GM12878 (cell line): ENCODE measurements around the gene PLXND1. TPM values are rescaled to one million over a fixed set of nuclear protein-coding genes. Genes with fewer than 3 reads are reported as not detected.

Source experiments
- BACH1 ChIP-seq: fragments of 450-650 bp; IDR thresholded peaks from 2 replicates; pipeline ENCODE4 v1.6.1; 2017; ENCODE audit warnings: mild to moderate bottlenecking, borderline replicate concordance
- BHLHE40 ChIP-seq, 2 experiments: fragments of 450-650 bp in 1 of 2; IDR thresholded peaks; 2 replicates each; pipeline ENCODE4 v1.6.1; 2011 to 2017; ENCODE audit warnings: low read depth in 2 of 2, borderline replicate concordance in 1 of 2, improper control_type of control experiment in 1 of 2, low read length in 1 of 2, mild to moderate bottlenecking in 1 of 2
- CBX3 ChIP-seq: fragments of 200-600 bp; sonication (generic); IDR thresholded peaks from 2 replicates; pipeline ENCODE4 v1.6.1; 2016; ENCODE audit warnings: low read depth, borderline replicate concordance
- CBX5 ChIP-seq: sonication (generic); IDR thresholded peaks from 2 replicates; pipeline ENCODE4 v1.6.1; 2016; ENCODE audit warnings: low read depth, moderate library complexity, mild to moderate bottlenecking, inconsistent platforms
- DPF2 ChIP-seq: fragments of 450-650 bp; IDR thresholded peaks from 2 replicates; pipeline ENCODE4 v1.6.1; 2017; ENCODE audit warnings: mild to moderate bottlenecking
- EP300 ChIP-seq, 2 experiments: fragments of 150-350 bp in 1 of 2; IDR thresholded peaks; 2 replicates each; pipeline ENCODE4 v1.6.1; 2011 to 2012; ENCODE audit warnings: low read depth in 2 of 2, low read length in 2 of 2, borderline replicate concordance in 1 of 2, improper control_type of control experiment in 1 of 2, inconsistent platforms in 1 of 2; ENCODE audit not compliant: control insufficient read depth in 1 of 2
- ESRRA ChIP-seq: IDR thresholded peaks from 2 replicates; pipeline ENCODE4 v1.6.1; 2012; ENCODE audit warnings: mild to moderate bottlenecking, low read length, improper control_type of control experiment
- HDAC2 ChIP-seq: fragments of 200-600 bp; sonication (generic); IDR thresholded peaks from 2 replicates; pipeline ENCODE4 v1.6.1; 2017
- IKZF2 ChIP-seq, 2 experiments: fragments of 450-650 bp; IDR thresholded peaks; 2 replicates each; pipeline ENCODE4 v1.6.1; 2017; ENCODE audit warnings: mild to moderate bottlenecking in 2 of 2, moderate library complexity in 2 of 2
- JUNB ChIP-seq: IDR thresholded peaks from 2 replicates; pipeline ENCODE4 v1.6.1; 2016; ENCODE audit warnings: antibody characterized with exemption, mild to moderate bottlenecking
- MTA2 ChIP-seq: fragments of 450-650 bp; IDR thresholded peaks from 2 replicates; pipeline ENCODE4 v1.6.1; 2016; ENCODE audit warnings: low read depth, mild to moderate bottlenecking, moderate library complexity
- PAX8 ChIP-seq: fragments of 450-650 bp; IDR thresholded peaks from 2 replicates; pipeline ENCODE4 v1.6.1; 2017; ENCODE audit warnings: mild to moderate bottlenecking, moderate library complexity
- SPI1 ChIP-seq: IDR thresholded peaks from 2 replicates; pipeline ENCODE4 v1.6.1; 2011; ENCODE audit warnings: low read depth, mild to moderate bottlenecking, low read length, moderate library complexity, borderline replicate concordance; ENCODE audit not compliant: insufficient read depth
- TAF1 ChIP-seq: IDR thresholded peaks from 2 replicates; pipeline ENCODE4 v1.6.1; 2011; ENCODE audit warnings: mild to moderate bottlenecking, low read depth, low read length, borderline replicate concordance
- YY1 ChIP-seq: IDR thresholded peaks from 2 replicates; pipeline ENCODE4 v1.6.1; 2011; ENCODE audit warnings: low read depth, mild to moderate bottlenecking, low read length
- ZNF384 ChIP-seq: IDR thresholded peaks from 2 replicates; pipeline ENCODE4 v1.6.1; 2012; ENCODE audit warnings: low read depth, mild to moderate bottlenecking, low read length, improper control_type of control experiment, borderline replicate concordance
- ZNF622 ChIP-seq: fragments of 450-650 bp; IDR thresholded peaks from 2 replicates; pipeline ENCODE4 v1.6.1; 2017; ENCODE audit warnings: mild to moderate bottlenecking, inconsistent platforms
- ZZZ3 ChIP-seq: IDR thresholded peaks from 2 replicates; pipeline ENCODE4 v1.6.1; 2011; ENCODE audit warnings: low read depth; ENCODE audit not compliant: control insufficient read depth, insufficient read length
- polyA plus RNA-seq, 11 experiments: library from polyadenylated mRNA; depleted of rRNA in 4 of 11; unstranded in 6 of 11; stranded (reverse) in 5 of 11; fragments of >200 nt; fragmentation: Nextera tagmentation in 4 of 11; fragmentation: Illumina TruSeq in 1 of 11; extraction: Ambion mirVana in 4 of 11; extraction: Trizol in 1 of 11; gene quantifications; 1 replicate in 1 of 11; 2 replicates in 10 of 11; pipeline versions ENCODE4 v1.2.1 to v1.2.3, GENCODE V29; 2011 to 2016; ENCODE audit warnings: inconsistent platforms in 2 of 11, missing spikeins in 2 of 11, low read depth in 1 of 11
- total RNA-seq, 4 experiments: library from RNA; depleted of rRNA in 3 of 4; stranded (reverse); fragments of >200 nt in 3 of 4; fragmentation: Illumina TruSeq in 1 of 4; extraction: Trizol in 1 of 4; gene quantifications; 2 replicates each; pipeline versions ENCODE4 v1.2.1 to v1.2.3, GENCODE V29; 2013 to 2021
- TF ChIP-seq, protein P1 (sequence below): IDR thresholded peaks from 2 replicates; pipeline ENCODE4 v1.6.1; 2012; ENCODE audit warnings: improper control_type of control experiment, low read depth, low read length; ENCODE audit not compliant: insufficient replicate concordance
- TF ChIP-seq, protein P2 (sequence below): IDR thresholded peaks from 2 replicates; pipeline ENCODE4 v1.6.1; 2012; ENCODE audit warnings: low read depth, low read length, improper control_type of control experiment
- TF ChIP-seq, protein P3 (sequence below): IDR thresholded peaks from 2 replicates; pipeline ENCODE4 v1.6.1; 2012; ENCODE audit warnings: low read depth, low read length, improper control_type of control experiment

PLXND1 gene
- total and polyA plus RNA-seq, 10 of the 15 experiments (the other 5 are each of a cell fraction or from before 2014, with no cell fraction given) = 0.01 to 2.3 (median 0.72) TPM; not detected in 7

DNA sequence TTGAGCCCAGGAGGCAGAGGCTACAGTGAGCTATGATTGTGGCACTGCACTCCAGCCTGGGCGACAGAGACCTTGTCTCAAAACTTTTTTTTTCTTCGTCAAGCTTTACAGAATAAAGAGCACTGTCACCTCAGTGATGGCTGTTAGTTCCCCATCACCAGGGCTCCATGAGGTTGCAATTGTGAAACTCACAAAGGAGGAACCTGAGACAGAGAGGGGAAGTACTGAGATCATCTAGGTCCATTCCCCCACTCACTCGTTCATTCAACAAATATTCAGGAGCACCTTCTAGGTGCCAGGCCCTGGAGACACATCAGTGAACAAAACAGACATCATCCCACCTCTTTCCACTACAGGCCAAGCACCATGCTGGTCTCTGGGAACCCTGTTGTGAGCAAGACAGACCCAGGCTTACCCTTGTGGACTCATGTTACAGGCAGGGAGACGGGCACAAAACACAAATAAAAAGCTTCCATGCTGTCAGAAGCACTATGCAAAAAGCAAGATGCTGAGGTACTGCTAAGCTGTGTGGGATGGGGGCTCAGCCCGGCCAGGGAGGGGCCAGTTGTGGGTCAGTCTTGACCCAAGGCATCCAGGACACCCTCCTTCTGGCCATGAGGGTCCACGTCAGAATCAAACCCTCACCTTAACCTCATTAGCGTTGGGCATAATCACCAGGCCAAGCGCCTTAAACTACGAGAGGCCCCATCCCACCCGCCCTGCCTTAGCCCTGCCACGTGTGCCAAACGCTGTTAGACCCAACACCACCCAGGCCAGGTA is 80.2 kb downstream of the PLXND1 start (continued):
- TF ChIP-seq, protein P1, sequence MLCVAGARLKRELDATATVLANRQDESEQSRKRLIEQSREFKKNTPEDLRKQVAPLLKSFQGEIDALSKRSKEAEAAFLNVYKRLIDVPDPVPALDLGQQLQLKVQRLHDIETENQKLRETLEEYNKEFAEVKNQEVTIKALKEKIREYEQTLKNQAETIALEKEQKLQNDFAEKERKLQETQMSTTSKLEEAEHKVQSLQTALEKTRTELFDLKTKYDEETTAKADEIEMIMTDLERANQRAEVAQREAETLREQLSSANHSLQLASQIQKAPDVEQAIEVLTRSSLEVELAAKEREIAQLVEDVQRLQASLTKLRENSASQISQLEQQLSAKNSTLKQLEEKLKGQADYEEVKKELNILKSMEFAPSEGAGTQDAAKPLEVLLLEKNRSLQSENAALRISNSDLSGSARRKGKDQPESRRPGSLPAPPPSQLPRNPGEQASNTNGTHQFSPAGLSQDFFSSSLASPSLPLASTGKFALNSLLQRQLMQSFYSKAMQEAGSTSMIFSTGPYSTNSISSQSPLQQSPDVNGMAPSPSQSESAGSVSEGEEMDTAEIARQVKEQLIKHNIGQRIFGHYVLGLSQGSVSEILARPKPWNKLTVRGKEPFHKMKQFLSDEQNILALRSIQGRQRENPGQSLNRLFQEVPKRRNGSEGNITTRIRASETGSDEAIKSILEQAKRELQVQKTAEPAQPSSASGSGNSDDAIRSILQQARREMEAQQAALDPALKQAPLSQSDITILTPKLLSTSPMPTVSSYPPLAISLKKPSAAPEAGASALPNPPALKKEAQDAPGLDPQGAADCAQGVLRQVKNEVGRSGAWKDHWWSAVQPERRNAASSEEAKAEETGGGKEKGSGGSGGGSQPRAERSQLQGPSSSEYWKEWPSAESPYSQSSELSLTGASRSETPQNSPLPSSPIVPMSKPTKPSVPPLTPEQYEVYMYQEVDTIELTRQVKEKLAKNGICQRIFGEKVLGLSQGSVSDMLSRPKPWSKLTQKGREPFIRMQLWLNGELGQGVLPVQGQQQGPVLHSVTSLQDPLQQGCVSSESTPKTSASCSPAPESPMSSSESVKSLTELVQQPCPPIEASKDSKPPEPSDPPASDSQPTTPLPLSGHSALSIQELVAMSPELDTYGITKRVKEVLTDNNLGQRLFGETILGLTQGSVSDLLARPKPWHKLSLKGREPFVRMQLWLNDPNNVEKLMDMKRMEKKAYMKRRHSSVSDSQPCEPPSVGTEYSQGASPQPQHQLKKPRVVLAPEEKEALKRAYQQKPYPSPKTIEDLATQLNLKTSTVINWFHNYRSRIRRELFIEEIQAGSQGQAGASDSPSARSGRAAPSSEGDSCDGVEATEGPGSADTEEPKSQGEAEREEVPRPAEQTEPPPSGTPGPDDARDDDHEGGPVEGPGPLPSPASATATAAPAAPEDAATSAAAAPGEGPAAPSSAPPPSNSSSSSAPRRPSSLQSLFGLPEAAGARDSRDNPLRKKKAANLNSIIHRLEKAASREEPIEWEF = no peak
- TF ChIP-seq BHLHE40 (IDR thresholded peaks at IDR 0.05; ENCODE audit: borderline replicate concordance in 1 of 2, low read depth in 2 of 2, low read length in 1 of 2) = no peak
- TF ChIP-seq ESRRA = no peak
- no peak for TF ChIP-seq HDAC2
- TF ChIP-seq CBX3 = no peak
- TF ChIP-seq BACH1 = no peak; the same call in 1 of the 2 replicates
- TF ChIP-seq ZNF622 = no peak
- TF ChIP-seq YY1 = 0 out of 2 replicates have a peak, but pooled peaks have one; percentile 48
- peak; percentile 14; the same call in 1 of the 2 replicates for TF ChIP-seq ZNF384
- TF ChIP-seq SPI1 = peak; percentile 85
- TF ChIP-seq PAX8 = no peak
- TF ChIP-seq, protein P2, sequence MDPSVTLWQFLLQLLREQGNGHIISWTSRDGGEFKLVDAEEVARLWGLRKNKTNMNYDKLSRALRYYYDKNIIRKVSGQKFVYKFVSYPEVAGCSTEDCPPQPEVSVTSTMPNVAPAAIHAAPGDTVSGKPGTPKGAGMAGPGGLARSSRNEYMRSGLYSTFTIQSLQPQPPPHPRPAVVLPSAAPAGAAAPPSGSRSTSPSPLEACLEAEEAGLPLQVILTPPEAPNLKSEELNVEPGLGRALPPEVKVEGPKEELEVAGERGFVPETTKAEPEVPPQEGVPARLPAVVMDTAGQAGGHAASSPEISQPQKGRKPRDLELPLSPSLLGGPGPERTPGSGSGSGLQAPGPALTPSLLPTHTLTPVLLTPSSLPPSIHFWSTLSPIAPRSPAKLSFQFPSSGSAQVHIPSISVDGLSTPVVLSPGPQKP = no peak
- no peak for TF ChIP-seq CBX5
- no peak for TF ChIP-seq TAF1
- TF ChIP-seq, protein P3, sequence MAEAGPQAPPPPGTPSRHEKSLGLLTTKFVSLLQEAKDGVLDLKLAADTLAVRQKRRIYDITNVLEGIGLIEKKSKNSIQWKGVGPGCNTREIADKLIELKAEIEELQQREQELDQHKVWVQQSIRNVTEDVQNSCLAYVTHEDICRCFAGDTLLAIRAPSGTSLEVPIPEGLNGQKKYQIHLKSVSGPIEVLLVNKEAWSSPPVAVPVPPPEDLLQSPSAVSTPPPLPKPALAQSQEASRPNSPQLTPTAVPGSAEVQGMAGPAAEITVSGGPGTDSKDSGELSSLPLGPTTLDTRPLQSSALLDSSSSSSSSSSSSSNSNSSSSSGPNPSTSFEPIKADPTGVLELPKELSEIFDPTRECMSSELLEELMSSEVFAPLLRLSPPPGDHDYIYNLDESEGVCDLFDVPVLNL = no peak
- TF ChIP-seq IKZF2 (IDR thresholded peaks at IDR 0.05) = no peak; a peak in 1 of 4 replicates
- TF ChIP-seq DPF2 = peak; percentile 25; the same call in 1 of the 2 replicates
- no peak for TF ChIP-seq ZZZ3
- TF ChIP-seq EP300 (IDR thresholded peaks at IDR 0.05; ENCODE audit: borderline replicate concordance in 1 of 2, control insufficient read depth in 1 of 2, low read depth in 2 of 2, low read length in 2 of 2) = 0 out of 4 replicates have a peak, but pooled peaks of 1 of the 2 experiments have one; percentile 13
- TF ChIP-seq JUNB = 0 out of 2 replicates have a peak, but pooled peaks have one; percentile 15
- TF ChIP-seq MTA2 = no peak
